Peyer's patch (tissue), 4 donors: ENCODE results near the gene PFKP.

Experiments used
- POLR2A ChIP-seq, 2 donors: fragments of 450-650 bp; IDR thresholded peaks; one replicate each; pipeline ENCODE4 v1.5.1; 2017; ENCODE audit warnings: antibody characterized with exemption in 2 of 2, mild to moderate bottlenecking in 2 of 2, moderate library complexity in 2 of 2
- TF ChIP-seq, protein P1 (sequence below), 6 experiments: fragments of 450-650 bp in 4 of 6; fragments of 200-600 bp in 2 of 6; sonication (generic) in 1 of 6; IDR thresholded peaks; one replicate each; pipeline ENCODE4 v1.5.1; 2017 to 2019; ENCODE audit warnings: antibody characterized with exemption in 6 of 6, mild to moderate bottlenecking in 3 of 6, moderate library complexity in 1 of 6

GRCh38 chr10:3185386-3185785 is 118.0 kb downstream of the PFKP start:
- TF ChIP-seq, protein P1, sequence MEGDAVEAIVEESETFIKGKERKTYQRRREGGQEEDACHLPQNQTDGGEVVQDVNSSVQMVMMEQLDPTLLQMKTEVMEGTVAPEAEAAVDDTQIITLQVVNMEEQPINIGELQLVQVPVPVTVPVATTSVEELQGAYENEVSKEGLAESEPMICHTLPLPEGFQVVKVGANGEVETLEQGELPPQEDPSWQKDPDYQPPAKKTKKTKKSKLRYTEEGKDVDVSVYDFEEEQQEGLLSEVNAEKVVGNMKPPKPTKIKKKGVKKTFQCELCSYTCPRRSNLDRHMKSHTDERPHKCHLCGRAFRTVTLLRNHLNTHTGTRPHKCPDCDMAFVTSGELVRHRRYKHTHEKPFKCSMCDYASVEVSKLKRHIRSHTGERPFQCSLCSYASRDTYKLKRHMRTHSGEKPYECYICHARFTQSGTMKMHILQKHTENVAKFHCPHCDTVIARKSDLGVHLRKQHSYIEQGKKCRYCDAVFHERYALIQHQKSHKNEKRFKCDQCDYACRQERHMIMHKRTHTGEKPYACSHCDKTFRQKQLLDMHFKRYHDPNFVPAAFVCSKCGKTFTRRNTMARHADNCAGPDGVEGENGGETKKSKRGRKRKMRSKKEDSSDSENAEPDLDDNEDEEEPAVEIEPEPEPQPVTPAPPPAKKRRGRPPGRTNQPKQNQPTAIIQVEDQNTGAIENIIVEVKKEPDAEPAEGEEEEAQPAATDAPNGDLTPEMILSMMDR (IDR thresholded peaks at IDR 0.05): no peak
- no peak for TF ChIP-seq POLR2A (IDR thresholded peaks at IDR 0.05)
